GM19193 (cell line): ENCODE data around the gene PBX1.

Experiments used
- POLR2A ChIP-seq: IDR thresholded peaks from 4 replicates; pipeline ENCODE4 v1.6.1; 2011; ENCODE audit not compliant: insufficient read depth, insufficient read length; ENCODE audit errors: extremely low read depth

PBX1 gene

DNA sequence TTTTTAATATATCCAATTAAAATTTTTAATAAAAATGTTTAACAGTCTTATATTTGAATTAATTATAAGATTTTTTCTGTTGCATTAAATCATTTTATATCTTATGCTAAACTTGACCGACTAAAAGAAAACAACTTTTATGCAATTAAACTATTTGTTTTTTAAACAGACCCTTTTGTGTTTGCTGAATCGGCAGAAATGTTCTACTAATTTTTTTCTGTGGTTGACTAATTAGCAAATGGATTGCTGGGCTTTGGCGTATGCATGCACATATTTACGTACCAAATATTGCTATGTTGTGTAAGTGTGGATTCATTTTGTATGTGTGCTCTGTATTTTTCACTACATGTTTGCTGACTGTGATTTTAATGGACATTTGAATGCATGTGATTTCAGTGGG, 174.8 kb downstream of the PBX1 start:
- TF ChIP-seq POLR2A = no peak

DNA sequence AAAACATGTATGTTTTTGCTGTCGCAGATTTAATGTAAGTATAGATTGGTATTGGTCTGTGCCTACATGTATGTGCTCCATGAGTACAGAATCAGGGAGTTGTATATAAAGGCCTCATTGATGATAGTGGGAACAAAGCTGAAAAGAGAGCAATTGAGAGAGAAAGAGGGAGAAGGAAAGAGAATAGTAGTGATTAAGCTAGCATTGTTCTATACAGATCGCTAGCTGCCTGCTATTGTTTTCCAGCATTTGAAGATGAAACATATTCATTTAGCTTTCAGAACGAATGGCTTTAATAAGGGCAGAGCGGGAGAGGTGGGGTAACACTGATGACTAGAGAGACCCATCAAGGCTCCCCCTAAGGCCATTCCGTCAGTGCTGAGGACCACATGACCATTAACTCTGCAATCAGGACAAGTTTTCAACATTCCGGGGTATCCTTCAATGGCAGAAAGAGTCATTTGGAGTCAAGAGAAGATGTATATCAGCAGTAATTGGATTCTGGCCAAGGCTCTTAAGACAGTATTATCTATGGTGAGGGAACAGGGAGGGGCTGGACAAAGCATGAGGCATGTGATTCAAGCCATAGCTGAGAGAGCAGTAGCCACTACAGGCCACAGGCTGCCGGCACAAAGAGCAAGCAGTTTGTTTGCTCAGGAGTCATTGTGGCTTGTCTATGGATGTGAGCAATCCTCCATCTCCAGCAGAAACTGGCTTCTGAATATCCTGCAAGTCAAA, 176.5 kb downstream of the PBX1 start:
- TF ChIP-seq POLR2A = no peak

DNA sequence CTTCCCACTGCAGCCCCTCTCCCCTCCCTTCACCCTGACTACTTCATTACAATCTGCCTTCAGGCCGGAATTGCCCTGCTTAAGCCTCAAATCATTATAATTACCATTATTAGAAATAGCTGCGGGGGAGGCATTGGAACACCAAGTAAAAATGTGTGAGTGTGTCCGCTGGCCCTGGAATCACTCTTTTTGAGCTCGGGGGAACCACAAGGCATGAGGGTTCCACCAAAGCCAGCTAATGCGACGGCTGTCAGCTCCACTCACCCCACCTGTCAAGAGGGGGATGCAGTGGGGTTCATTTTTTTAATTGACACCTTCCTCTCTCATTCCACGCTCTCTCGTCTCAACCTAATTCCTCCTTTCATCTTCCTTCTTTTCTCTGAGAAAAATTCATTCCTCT, 177.2 kb downstream of the PBX1 start:
- TF ChIP-seq POLR2A = no peak

DNA sequence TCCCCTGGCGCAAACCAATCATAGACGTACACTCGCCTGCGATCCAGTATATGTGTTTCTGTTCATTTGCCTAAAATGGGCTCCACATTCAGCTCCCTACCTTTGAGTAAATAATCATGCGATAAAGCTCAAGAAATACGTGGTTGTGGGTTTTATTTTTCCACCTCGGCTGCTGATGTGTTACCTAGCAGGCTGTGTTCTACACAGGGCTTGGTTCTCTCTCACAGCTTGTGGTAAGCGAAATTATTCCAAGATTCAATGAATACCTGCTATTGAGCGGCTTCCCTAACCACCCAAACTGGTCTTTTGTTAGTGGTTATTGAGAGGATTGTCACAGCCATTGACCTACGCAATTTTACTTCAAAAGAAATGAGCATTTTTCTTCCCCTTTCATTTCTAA, 180.2 kb downstream of the PBX1 start:
- no peak for TF ChIP-seq POLR2A

DNA sequence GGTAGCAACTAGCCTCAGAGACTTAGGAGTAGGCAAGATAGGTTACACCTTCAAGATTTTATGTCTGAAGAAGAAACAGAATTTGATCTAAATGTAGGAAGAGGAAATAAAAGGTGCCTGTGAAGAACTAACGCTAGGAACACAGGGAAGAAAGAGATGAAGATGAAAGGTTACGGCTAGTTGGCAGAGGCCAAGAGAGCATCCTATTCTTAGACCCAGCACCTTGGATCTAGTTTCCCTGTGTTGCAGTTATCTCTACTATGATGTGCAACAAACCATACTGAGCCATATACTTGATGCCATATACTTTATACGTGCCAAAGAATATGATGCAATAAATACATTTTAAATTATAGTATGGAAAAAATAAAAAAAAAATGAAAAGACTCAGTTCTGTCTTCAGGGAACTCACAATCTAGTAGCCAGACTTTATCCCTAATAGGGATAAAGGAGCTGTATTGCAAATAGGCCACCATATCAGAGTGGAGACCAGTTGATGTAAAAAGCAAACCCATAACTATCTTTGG, 181.1 kb downstream of the PBX1 start:
- TF ChIP-seq POLR2A = no peak

DNA sequence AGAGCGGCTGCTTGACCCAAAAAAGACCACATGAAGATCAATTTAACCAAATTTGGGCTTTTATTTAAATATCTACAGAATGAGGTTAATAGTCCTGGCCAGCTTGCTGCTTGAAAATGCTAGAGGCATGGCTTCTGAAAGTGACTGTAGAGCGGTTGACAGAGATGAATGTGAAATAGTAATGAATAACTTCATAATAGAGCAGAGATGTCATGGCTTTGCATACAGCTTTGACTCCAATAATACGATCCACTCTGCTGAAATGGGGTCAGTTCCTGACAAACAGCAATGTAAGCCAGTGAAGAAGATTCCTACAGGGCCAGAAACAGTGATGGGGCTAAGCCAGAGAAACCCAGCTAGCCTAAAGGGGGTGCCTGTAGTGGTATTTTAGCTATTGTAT, 183.8 kb downstream of the PBX1 start:
- no peak for TF ChIP-seq POLR2A

DNA sequence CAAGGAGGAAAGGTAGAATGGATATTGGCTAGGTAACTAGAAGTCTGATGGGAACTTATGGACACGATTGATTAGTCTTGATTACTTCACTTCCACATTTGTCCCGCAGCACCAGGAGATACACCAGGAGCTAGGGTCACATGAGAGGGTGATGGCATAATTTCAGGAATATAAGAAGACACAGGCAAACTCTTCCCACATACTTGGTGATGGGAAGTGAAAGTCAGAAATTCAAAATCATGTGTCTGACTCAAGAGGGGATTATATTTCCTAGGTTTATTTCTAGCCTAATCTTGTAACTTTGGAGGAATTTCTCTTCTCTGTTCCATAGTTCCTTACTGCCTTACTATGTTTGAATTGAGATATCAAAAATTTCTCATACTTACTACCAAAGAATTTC, 185.0 kb downstream of the PBX1 start:
- no peak for TF ChIP-seq POLR2A

DNA sequence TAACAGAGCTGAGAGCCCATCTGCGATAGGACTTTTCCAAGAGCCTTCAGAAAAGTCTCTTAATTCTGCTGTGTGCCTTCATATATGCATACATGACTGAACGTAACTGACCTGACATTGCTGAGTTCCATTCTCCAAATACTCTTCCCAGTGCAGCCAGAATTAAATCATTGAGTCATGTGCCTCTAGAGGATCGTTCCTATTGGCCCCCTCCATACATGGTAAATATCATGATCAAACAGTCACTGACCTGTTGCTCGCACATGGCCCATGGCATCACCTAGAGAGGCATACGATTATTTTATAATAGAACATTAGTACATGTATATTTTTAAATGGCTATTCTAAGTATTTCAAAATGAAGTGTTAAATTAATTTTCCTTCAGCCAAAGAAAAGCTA, 186.8 kb downstream of the PBX1 start:
- TF ChIP-seq POLR2A = no peak

DNA sequence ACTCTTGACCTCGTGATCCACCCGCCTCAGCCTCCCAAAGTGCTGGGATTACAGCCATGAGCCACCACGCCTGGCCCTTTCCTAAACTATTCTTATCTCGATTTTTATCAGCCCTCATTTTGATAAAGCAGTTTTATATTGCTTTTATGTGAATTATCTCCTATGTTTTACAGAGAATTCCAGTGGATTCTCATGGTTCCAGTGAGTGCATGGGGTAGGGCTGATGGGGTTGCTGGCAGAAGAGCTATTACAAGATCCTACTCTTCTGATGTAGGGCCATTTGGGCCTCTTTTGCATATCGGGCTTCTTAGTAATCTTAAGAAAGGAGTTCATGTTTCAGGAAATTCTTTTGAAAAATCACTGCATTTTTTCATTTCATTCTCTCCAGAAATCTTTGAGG, 187.6 kb downstream of the PBX1 start:
- no peak for TF ChIP-seq POLR2A

DNA sequence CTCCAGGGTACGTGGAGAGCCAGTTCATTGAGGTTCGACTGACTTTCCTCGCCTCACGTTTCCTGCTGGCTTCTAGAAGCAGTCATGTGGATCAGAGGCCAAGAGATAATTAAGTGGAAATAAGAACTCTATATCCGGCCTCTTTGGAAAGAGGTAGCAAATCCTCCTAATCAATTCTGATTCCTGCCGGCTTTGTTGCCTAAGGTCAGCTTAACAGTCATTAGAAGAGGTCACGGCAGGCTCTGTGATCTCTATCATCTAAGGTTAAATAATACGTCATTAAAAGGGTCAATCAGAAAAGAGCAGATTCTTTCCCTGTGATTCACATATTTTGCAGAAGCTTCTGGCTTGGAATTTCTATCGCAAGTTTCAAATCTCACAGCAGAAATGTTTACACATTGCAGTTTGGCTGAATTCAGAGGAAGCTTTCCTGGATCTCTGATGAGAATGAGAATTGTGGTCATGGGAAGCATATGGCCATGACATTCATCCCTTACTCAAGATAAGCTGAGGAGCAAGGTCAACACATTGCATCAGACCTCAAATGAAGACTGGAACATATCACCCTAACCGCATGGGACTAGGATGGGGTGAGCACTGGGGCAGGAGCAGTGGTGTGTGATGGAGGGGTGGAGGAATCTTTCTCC, 189.4 kb downstream of the PBX1 start:
- TF ChIP-seq POLR2A = no peak

DNA sequence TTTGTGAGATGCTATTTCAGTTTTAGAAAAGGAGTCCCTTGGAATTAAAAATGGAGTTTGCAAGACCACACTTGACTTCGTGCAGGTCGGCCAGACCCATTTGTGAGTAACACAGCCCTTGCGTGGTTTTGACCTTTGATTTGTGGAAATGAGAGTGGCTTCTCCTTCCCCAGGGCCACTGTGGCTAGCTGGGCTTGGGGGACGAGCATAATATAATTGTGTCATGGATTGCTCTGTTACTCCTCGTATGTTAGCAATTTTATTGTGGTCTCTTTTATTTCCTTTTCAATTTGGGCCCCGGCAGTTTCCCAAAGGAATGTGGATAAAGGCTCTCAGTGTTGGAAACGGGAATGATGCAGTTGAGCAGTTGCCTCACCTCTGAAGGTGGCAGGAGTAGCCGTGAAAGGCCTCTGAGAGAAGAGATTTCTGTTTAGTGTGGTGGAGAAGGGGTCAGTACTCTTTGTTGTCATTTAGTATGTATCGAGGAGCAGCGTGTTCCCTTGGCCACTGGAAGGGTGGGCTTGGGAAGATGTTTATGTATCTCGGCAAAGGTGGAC, 194.6 kb downstream of the PBX1 start:
- no peak for TF ChIP-seq POLR2A

DNA sequence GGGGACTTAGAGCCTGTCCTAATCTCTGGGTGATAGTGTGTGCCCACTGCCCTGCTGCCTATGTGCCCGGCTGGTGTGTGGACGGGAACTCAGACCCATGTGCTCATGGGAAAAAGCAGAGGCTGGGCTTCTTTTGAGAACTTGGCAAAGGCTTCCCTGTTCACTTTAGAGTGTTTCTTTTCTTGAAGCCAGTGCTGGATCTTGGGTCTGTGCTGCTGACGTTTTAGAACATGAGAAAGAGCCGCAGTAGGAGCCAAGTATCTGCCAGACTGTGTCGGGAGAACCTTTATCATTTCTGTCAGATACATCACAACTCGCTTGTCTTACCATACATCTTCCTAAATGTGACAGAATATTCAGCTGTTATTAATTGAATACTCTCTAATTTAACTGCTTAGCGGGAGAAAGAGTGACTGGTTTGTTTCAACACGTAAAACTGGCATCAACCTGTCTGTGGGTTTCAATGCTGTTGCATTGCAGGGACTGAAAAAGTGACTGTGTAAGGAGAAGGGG, 195.2 kb downstream of the PBX1 start:
- no peak for TF ChIP-seq POLR2A

DNA sequence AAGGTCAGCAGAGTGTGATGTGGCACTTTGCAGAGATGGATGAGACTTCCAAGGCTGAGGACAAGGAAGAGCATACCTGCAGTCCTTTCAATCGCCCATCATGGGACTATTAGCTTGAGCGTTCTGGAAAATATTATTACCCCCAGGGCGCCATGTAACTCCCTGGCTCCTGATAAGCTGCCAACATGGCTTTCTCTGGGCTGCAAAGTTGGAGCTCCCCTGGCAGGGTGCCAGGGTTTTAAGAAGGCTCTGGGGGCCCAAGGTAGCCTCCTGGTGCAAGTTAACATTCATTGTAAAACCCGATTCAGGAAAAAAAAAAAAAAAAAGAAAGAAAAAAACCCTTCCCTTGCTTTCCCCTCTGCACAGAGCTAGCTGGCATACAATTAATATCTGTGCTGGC, 196.7 kb downstream of the PBX1 start:
- no peak for TF ChIP-seq POLR2A

DNA sequence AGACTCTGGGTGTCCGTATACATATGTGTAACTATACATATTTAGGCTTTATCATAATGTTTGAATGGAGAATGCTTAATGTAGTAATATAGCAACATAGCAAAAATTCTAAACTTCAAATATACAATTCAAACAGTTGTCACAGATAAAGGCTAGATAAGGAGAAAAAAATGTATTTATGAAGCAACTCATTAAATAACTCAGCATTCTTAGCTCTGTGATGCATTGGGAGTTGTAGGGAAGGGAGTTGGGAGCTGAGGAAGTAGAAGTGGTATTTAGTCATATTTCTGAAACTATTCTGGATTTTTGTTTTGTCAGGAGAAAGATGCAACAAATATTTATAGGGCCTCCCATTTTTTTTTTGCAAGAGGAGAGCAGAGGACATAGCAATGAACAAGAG, 197.8 kb downstream of the PBX1 start:
- no peak for TF ChIP-seq POLR2A

DNA sequence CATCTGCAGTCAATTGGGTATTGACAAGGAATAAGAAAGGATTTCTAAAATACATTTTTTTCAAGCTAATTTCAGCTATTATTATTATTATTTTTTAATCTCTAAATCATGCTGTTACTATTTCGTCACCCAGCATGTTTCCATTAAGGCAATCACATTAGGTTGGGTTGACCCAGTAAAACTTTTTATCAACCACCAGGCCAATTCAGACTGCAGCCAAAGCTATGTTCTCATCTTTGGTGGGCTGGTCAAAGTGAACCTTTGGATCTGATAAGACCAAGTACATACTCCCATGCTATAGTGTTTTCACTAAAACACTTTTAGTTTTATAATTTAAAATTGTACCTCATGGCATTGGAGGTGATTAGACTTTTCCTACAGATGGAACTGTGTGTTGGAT, 198.6 kb downstream of the PBX1 start:
- TF ChIP-seq POLR2A = no peak
